Stimulated activated CD4-positive, alpha-beta T cell treated with anti-CD3 and anti-CD28 coated beads, Interleukin-2, amount 100 ng/mL, for 4 hours (primary cell): ENCODE data around the gene ANP32E.
"Not testable (repeated sequence)": the region's sequence is repeated elsewhere in the genome, so short reads cannot be mapped to it uniquely, and the experiment has no call there.

Experiments
- DNase-seq: peaks from one replicate; pipeline ENCODE4 v3.0.0-alpha.2; 2020; ENCODE audit warnings: low read depth

ANP32E gene

GRCh38 chr1:150256554-150257341 lies 20.8 kb upstream of the ANP32E start:
- DNase-seq: no peak

DNA sequence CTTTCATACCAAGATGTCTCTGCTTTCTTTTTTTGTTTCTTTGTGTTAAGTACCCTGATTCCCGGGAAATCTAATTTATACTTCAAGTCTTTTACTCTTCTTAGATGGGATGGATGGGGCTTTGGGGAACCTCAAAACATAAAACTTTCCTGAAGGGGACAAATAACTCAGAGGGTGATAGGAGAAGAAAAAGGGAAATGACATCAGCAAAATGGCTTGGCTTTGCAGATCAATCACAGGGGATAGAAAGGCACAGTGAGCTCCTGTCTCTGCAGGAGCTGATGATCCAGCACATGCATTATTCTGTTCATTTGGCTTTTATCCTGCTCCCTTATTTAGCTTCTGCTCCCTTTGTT lies 20.3 kb upstream of the ANP32E start:
- no peak for DNase-seq

- no peak for DNase-seq
These were observed 14.0 kb upstream of the ANP32E start for GRCh38 chr1:150249936-150250335.

- DNase-seq: no peak
These were observed 7.1 kb upstream of the ANP32E start for GRCh38 chr1:150243003-150243402.

GRCh38 chr1:150237746-150238145 lies 1.8 kb upstream of the ANP32E start:
- DNase-seq: no peak

DNA sequence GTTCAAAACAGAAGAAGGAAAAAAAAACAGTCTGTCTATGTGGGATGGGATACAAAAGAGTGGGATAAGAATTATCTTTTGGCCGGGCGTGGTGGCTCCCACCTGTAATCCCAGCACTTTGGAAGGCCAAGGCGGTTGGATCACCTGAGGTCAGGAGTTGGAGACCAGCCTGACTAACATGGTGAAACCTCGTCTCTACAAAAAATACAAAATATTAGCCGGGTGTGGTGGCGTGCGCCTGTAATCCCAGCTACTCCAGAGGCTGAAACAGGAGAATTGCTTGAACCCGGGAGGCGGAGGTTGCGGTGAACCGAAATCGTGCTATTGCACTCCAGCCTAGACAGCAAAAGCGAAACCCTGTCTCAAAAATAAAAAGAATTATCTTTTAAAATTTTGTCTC lies 1.3 kb upstream of the ANP32E start:
- DNase-seq: not testable (repeated sequence)

DNA sequence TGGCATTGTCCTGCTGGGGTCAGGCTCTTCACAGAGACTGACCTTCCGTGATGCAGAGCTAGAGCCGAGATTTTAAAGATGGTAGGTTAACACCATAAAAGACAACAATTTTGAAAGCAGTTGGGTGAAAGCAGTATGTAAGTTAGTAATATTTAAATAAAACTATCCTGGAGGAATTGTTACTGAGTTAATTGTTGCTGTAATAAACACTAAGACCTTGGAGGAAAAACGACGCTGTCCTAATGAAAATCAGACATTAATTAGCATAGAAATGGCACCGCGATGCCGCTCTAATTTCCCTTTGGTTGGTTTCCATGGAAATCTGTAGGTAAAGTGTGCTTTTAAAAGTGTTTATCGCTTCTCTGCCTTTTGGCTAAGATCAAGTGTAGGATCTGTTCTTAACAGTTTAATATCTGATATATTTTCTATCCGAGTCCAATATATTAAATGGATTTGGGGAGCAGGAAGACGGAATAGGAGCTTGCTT lies 745 bp upstream of the ANP32E start:
- no peak for DNase-seq

GRCh38 chr1:150235294-150235851 lies 539 bp downstream of the ANP32E start:
- no peak for DNase-seq

GRCh38 chr1:150234566-150235293 lies 1.2 kb downstream of the ANP32E start:
- peak; percentile 80 for DNase-seq

- DNase-seq: no peak
These were observed 1.7 kb downstream of the ANP32E start for GRCh38 chr1:150234309-150234565.

GRCh38 chr1:150233359-150234308 lies 2.3 kb downstream of the ANP32E start:
- peak; percentile 62 for DNase-seq

DNA sequence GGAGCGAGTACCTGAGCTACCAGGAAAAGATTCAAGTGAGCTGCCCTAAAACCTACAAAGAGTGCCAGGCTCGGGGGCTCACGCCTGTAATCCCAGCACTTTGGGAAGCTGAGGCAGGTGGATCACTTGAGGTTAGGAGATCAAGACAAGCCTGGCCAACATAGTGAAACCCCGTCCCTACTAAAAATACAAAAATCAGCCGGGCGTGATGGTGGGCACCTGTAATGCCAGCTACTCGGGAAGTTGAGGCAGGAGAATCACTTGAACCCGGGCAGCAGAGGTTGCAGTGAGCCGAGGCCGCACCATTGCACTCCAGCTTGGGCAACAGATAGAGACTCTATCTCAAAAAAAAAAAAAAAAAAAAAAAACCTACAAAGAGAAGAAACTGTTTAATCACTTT lies 3.0 kb downstream of the ANP32E start:
- not testable (repeated sequence) for DNase-seq

DNA sequence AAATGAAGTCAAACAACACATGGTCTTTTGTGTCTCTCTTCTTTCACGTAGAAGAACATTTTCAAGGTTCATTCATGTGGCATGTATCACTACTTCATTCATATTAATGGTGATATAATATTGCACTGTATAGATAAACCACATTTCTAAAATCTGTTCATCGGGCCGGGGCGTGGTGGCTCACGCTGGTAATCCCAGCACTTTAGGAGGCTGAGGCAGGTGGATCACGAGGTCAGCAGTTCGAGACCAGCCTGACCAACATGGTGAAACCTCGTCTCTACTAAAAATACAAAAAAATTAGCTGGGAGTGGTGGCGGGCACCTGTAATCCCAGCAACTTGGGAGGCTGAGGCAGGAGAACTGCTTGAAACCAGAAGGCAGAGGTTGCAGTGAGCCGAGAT lies 7.7 kb downstream of the ANP32E start:
- not testable (repeated sequence) for DNase-seq

GRCh38 chr1:150227228-150227627 lies 8.7 kb downstream of the ANP32E start:
- DNase-seq: no peak

GRCh38 chr1:150226486-150226885 lies 9.4 kb downstream of the ANP32E start:
- no peak for DNase-seq

GRCh38 chr1:150225546-150225945 lies 10.4 kb downstream of the ANP32E start:
- no peak for DNase-seq

- DNase-seq: no peak
These were observed 10.9 kb downstream of the ANP32E start for GRCh38 chr1:150224983-150225382.

- no peak for DNase-seq
These were observed 14.4 kb downstream of the ANP32E start for GRCh38 chr1:150221552-150221951.

DNA sequence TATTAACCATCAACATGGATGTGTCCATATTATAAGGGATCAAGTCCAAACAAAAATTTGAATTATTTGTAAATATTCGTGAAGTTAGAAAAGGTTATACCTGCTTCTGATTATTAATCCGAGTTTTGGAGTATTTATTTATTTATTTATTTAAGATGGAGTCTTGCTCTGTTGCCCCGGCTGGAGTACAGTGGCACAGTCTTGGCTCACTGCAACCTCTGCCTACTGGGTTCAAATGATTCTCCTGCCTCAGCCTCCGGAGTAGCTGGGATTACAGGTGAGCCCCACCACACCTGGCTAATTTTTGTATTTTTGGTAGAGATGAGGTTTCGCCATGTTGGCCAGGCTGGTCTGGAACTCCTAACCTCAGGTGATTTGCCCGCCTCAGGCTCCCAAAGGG lies 20.1 kb downstream of the ANP32E start:
- not testable (repeated sequence) for DNase-seq

DNA sequence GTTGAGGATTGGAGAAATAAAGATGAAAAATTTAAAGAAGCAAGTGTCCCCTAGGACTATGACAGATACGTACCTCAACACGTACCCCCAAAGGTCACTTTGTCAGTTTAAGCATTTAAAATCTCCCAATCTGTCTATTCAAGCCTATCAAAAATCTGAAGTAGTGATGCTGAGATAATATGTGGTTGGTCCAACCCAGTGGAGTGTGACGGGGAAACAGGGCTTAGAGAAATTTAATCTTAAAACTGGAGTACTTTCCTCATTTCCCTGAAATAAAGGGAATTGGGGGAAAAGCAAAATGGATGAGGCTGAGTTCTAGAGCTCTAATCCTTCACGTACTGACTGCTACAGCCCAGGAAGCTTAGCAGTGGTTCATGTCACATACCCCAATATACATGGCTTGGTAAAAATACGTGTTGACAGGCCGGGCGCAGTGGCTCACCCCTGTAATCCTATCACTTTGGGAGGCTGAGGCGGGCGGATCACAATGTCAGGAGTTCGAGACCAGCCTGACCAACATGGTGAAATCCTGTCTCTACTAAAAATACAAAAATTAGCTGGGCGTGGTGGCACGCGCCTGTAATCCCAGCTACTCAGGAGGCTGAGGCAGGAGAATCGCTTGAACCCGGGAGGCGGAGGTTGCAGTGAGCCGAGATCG lies 21.7 kb downstream of the ANP32E start:
- not testable (repeated sequence) for DNase-seq
